Gastroesophageal sphincter (tissue), 3 donors: Measurements from ENCODE around the gene ANKZF1.

Experiments
- CTCF ChIP-seq, 4 experiments: fragments of 200-600 bp in 2 of 4; fragments of 450-650 bp in 2 of 4; sonication (generic) in 1 of 4; IDR thresholded peaks; one replicate each; pipeline ENCODE4 v1.5.1; 2017 to 2019; ENCODE audit warnings: antibody characterized with exemption in 4 of 4, mild to moderate bottlenecking in 2 of 4, moderate library complexity in 2 of 4
- EP300 ChIP-seq: sonication (generic); formaldehyde crosslinking; IDR thresholded peaks from one replicate; pipeline ENCODE4 v1.6.1; 2017; ENCODE audit warnings: antibody characterized with exemption, mild to moderate bottlenecking
- POLR2A ChIP-seq, 2 donors: fragments of 450-650 bp; IDR thresholded peaks; one replicate each; pipeline ENCODE4 v1.6.1; 2017; ENCODE audit warnings: antibody characterized with exemption in 2 of 2, mild to moderate bottlenecking in 2 of 2, moderate library complexity in 1 of 2
- POLR2AphosphoS5 ChIP-seq: sonication (generic); formaldehyde crosslinking; IDR thresholded peaks from one replicate; pipeline ENCODE4 v1.6.1; 2017; ENCODE audit warnings: antibody characterized with exemption

GRCh38 chr2:219214786-219215185, 14.8 kb upstream of the ANKZF1 start:
- TF ChIP-seq POLR2A (IDR thresholded peaks at IDR 0.05), result no peak
- no peak for TF ChIP-seq POLR2AphosphoS5
- TF ChIP-seq EP300, result no peak
- TF ChIP-seq CTCF (IDR thresholded peaks at IDR 0.05), result no peak
